HG03457 (cell line): ENCODE results near the gene GAS7.

Experiments
- ATAC-seq: cut with Tn5 transposase; IDR thresholded peaks from one replicate; pipeline ENCODE4 v1.9.1; 2021; ENCODE audit warnings: moderate number of reproducible peaks; ENCODE audit not compliant: unreplicated experiment

The GAS7 gene

GRCh38 chr17:10172778-10173177, 25.6 kb downstream of the GAS7 start:
- no peak for ATAC-seq

- no peak for ATAC-seq
Measured at GRCh38 chr17:10172241-10172741, 26.1 kb downstream of the GAS7 start.

- ATAC-seq, result no peak
Measured at GRCh38 chr17:10171581-10171981, 26.8 kb downstream of the GAS7 start.

- ATAC-seq, result no peak
Measured at GRCh38 chr17:10171122-10171571, 27.3 kb downstream of the GAS7 start.

- no peak for ATAC-seq
Measured at GRCh38 chr17:10170233-10170632, 28.2 kb downstream of the GAS7 start.

- no peak for ATAC-seq
Measured at GRCh38 chr17:10169290-10169689, 29.1 kb downstream of the GAS7 start.

GRCh38 chr17:10166176-10166935, 32.0 kb downstream of the GAS7 start:
- ATAC-seq, result no peak

- no peak for ATAC-seq
Measured at GRCh38 chr17:10162096-10162495, 36.3 kb downstream of the GAS7 start.

- ATAC-seq, result no peak
Measured at GRCh38 chr17:10161386-10161785, 37.0 kb downstream of the GAS7 start.

- peak; percentile 68 for ATAC-seq
Measured at GRCh38 chr17:10156948-10157607, 41.3 kb downstream of the GAS7 start.

- ATAC-seq, result no peak
Measured at GRCh38 chr17:10156599-10156947, 41.8 kb downstream of the GAS7 start.

- ATAC-seq, result no peak
Measured at GRCh38 chr17:10156077-10156435, 42.4 kb downstream of the GAS7 start.

GRCh38 chr17:10155371-10156076, 42.9 kb downstream of the GAS7 start:
- no peak for ATAC-seq

- no peak for ATAC-seq
Measured at GRCh38 chr17:10151667-10152496, 46.5 kb downstream of the GAS7 start.

- no peak for ATAC-seq
Measured at GRCh38 chr17:10149573-10150399, 48.6 kb downstream of the GAS7 start.

- no peak for ATAC-seq
Measured at GRCh38 chr17:10147761-10148415, 50.5 kb downstream of the GAS7 start.

- no peak for ATAC-seq
Measured at GRCh38 chr17:10147040-10147439, 51.4 kb downstream of the GAS7 start.

- no peak for ATAC-seq
Measured at GRCh38 chr17:10144982-10145381, 53.4 kb downstream of the GAS7 start.

- ATAC-seq, result no peak
Measured at GRCh38 chr17:10144456-10144855, 54.0 kb downstream of the GAS7 start.

- no peak for ATAC-seq
Measured at GRCh38 chr17:10141436-10141835, 57.0 kb downstream of the GAS7 start.
